Fibroblast of lung (primary cell): ENCODE results near the gene CHRND. TPM values are rescaled to one million over a fixed set of nuclear protein-coding genes. Genes with fewer than 3 reads are reported as not detected.

ENCODE experiments used
- DNase-seq, 2 donors: peaks; one replicate each; pipeline versions ENCODE4 v3.0.0 to v3.0.0-alpha.2; 2010; ENCODE audit warnings: low read depth in 2 of 2
- H2AFZ ChIP-seq: 2 replicates; pipeline ENCODE4 v1.5.1; 2012; ENCODE audit warnings: low read length, control low read depth, inconsistent platforms
- H3K27ac ChIP-seq: 2 replicates; pipeline ENCODE4 v1.5.1; 2011; ENCODE audit warnings: low read length, control low read depth; ENCODE audit not compliant: insufficient read depth
- H3K27me3 ChIP-seq: 2 replicates; pipeline ENCODE4 v1.5.1; 2011; ENCODE audit warnings: mild to moderate bottlenecking, low read length; ENCODE audit not compliant: control insufficient read depth, insufficient read depth
- H3K36me3 ChIP-seq: 2 replicates; pipeline ENCODE4 v1.5.1; 2011; ENCODE audit warnings: low read length; ENCODE audit not compliant: control insufficient read depth, insufficient read depth
- H3K4me1 ChIP-seq: 2 replicates; pipeline ENCODE4 v1.5.1; 2011; ENCODE audit warnings: low read length; ENCODE audit not compliant: control insufficient read depth, insufficient read depth; ENCODE audit errors: extremely low read depth
- H3K4me2 ChIP-seq: 2 replicates; pipeline ENCODE4 v1.5.1; 2011; ENCODE audit warnings: low read length, control low read depth; ENCODE audit not compliant: insufficient read depth; ENCODE audit errors: extremely low read depth
- H3K4me3 ChIP-seq, 4 experiments: fragments of 200-600 bp in 1 of 4; sonication (generic) in 1 of 4; replicated peaks in 1 of 4; 2 replicates each; pipeline ENCODE4 v1.5.1; 2011 to 2016; ENCODE audit warnings: low read length in 4 of 4, low read depth in 3 of 4, mild to moderate bottlenecking in 3 of 4, control low read depth in 2 of 4, inconsistent platforms in 1 of 4, mixed read lengths in 1 of 4; ENCODE audit not compliant: insufficient read depth in 1 of 4; ENCODE audit errors: control extremely low read depth in 1 of 4
- H3K79me2 ChIP-seq: 2 replicates; pipeline ENCODE4 v1.5.1; 2012; ENCODE audit warnings: mild to moderate bottlenecking, low read length, inconsistent platforms; ENCODE audit not compliant: control insufficient read depth, insufficient read depth
- H3K9ac ChIP-seq: 2 replicates; pipeline ENCODE4 v1.5.1; 2011; ENCODE audit warnings: mild to moderate bottlenecking, low read length, control low read depth; ENCODE audit not compliant: insufficient read depth
- H3K9me3 ChIP-seq: 2 replicates; pipeline ENCODE4 v1.5.1; 2012; ENCODE audit warnings: low read depth, low read length; ENCODE audit not compliant: control insufficient read depth, insufficient read depth
- H4K20me1 ChIP-seq: 2 replicates; pipeline ENCODE4 v1.5.1; 2011; ENCODE audit warnings: low read length; ENCODE audit not compliant: control insufficient read depth, insufficient read depth; ENCODE audit errors: extremely low read depth
- CTCF ChIP-seq, 2 donors: IDR thresholded peaks in 1 of 2; conservative IDR thresholded peaks in 1 of 2; 1 replicate in 1 of 2; 2 replicates in 1 of 2; pipeline ENCODE4 v1.5.1; 2011 to 2012; ENCODE audit warnings: low read length in 2 of 2, control low read depth in 1 of 2, inconsistent platforms in 1 of 2, low read depth in 1 of 2, mild to moderate bottlenecking in 1 of 2
- EZH2 ChIP-seq: IDR thresholded peaks from 2 replicates; pipeline ENCODE4 v1.5.1; 2012; ENCODE audit warnings: low read length, control low read depth, mild to moderate bottlenecking; ENCODE audit errors: missing control alignments
- polyA plus RNA-seq, 2 donors: library from polyadenylated mRNA; depleted of rRNA in 1 of 2; stranded (reverse) in 1 of 2; unstranded in 1 of 2; fragments of >200 nt; gene quantifications; 2 replicates each; pipeline ENCODE4 v1.2.1, GENCODE V29; 2011 to 2012; ENCODE audit warnings: missing spikeins in 1 of 2
- total RNA-seq: library from RNA; depleted of rRNA; stranded (reverse); fragments of >200 nt; gene quantifications from 2 replicates; pipeline ENCODE4 v1.2.1, GENCODE V29; 2014

CHRND gene
- total and polyA plus RNA-seq, 2 donors (not counting 1 experiment from before 2014, with no cell fraction given): not detected

- TF ChIP-seq EZH2 (no peak), CTCF (conservative IDR thresholded peaks at IDR 0.05 in 1 of 2, IDR thresholded peaks at IDR 0.05 in 1 of 2; ENCODE audit: low read depth in 1 of 2, low read length in 2 of 2) (no peak)
- H3K27me3 ChIP-seq: peaks cover 3% of the 10 kb centered on the region
Measured at GRCh38 chr2:232515639-232516038, 10.3 kb upstream of the CHRND start.

GRCh38 chr2:232516551-232516950 lies 9.4 kb upstream of the CHRND start:
- H3K36me3 ChIP-seq: no peaks in the 10 kb centered on the region
- H3K27me3 ChIP-seq: peaks cover 3% of the 10 kb centered on the region

More at GRCh38 chr2:232515639-232516038, 10.3 kb upstream of the CHRND start:
- Histone ChIP-seq H3K4me1 (no peaks in the 10 kb centered on the region), H3K4me3 (no peak overlapping the region), H3K27ac (no peak overlapping the region), H3K9me3 (no peaks in the 10 kb centered on the region), H3K9ac (no peak overlapping the region), H3K79me2 (no peaks in the 10 kb centered on the region), H3K4me2 (no peak overlapping the region), H2AFZ (no peak overlapping the region), H4K20me1 (no peaks in the 10 kb centered on the region), H3K36me3 (no peaks in the 10 kb centered on the region)
- DNase-seq: no peak

GRCh38 chr2:232518844-232519243 lies 7.1 kb upstream of the CHRND start:
- H3K27ac ChIP-seq: no peak overlapping the region
- H3K4me1 ChIP-seq: no peaks in the 10 kb centered on the region
- DNase-seq: no peak
- TF ChIP-seq CTCF (conservative IDR thresholded peaks at IDR 0.05 in 1 of 2, IDR thresholded peaks at IDR 0.05 in 1 of 2; ENCODE audit: low read depth in 1 of 2, low read length in 2 of 2) (no peak), EZH2 (no peak)
- H3K27me3 ChIP-seq: peaks cover 11% of the 10 kb centered on the region
- no peaks in the 10 kb centered on the region for H3K36me3 ChIP-seq
- H3K79me2 ChIP-seq: no peaks in the 10 kb centered on the region
- no peak overlapping the region for H2AFZ ChIP-seq
- H3K4me2 ChIP-seq: no peak overlapping the region
- H3K9ac ChIP-seq: no peak overlapping the region
- no peaks in the 10 kb centered on the region for H3K9me3 ChIP-seq
- H3K4me3 ChIP-seq: no peak overlapping the region
- no peaks in the 10 kb centered on the region for H4K20me1 ChIP-seq

More at GRCh38 chr2:232516551-232516950, 9.4 kb upstream of the CHRND start:
- DNase-seq: no peak
- no peak overlapping the region for H3K9ac ChIP-seq
- TF ChIP-seq EZH2 (no peak), CTCF (conservative IDR thresholded peaks at IDR 0.05 in 1 of 2, IDR thresholded peaks at IDR 0.05 in 1 of 2; ENCODE audit: low read depth in 1 of 2, low read length in 2 of 2) (no peak)
- H3K4me3 ChIP-seq: no peak overlapping the region
- no peaks in the 10 kb centered on the region for H3K79me2 ChIP-seq
- no peak overlapping the region for H3K27ac ChIP-seq
- no peaks in the 10 kb centered on the region for H3K9me3 ChIP-seq
- H2AFZ ChIP-seq: no peak overlapping the region
- H3K4me1 ChIP-seq: no peaks in the 10 kb centered on the region
- no peak overlapping the region for H3K4me2 ChIP-seq
- H4K20me1 ChIP-seq: no peaks in the 10 kb centered on the region
